ENCODE results near the gene ZNF679. TPM values are rescaled to one million over a fixed set of nuclear protein-coding genes. Genes with fewer than 3 reads are reported as not detected.

ZNF679 gene
- polyA plus RNA-seq, 1 donor (not counting 4 experiments of a cell fraction or from before 2014, with no cell fraction given) = not detected

DNA sequence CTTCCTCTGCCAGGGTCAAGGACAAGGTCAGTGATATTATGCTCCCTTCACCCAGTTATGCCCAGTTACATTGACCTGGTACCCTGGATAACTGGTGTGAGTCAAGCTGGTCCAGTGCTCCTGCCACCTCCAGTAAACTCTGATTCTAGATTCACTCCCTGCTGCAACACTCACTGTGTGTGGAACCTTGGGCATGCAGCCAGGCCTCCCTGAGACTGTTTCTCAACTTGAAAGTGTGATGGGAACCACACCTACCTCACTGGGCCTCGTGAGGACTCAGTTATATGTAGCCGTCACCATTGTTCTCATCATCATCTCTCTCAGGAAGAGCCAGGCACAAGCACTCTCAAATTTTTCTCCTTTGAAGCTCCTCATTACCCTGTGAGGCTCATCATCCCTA is 84.6 kb downstream of the ZNF679 start:
- no peaks in the 10 kb centered on the region for H3K36me3 ChIP-seq (ENCODE audit: control insufficient read depth in 2 of 2, extremely low read depth in 1 of 2, insufficient read depth in 2 of 2, low read length in 2 of 2)
- no peak for TF ChIP-seq EZH2 (IDR thresholded peaks at IDR 0.05; ENCODE audit: low read length)
- TF ChIP-seq, protein P1, sequence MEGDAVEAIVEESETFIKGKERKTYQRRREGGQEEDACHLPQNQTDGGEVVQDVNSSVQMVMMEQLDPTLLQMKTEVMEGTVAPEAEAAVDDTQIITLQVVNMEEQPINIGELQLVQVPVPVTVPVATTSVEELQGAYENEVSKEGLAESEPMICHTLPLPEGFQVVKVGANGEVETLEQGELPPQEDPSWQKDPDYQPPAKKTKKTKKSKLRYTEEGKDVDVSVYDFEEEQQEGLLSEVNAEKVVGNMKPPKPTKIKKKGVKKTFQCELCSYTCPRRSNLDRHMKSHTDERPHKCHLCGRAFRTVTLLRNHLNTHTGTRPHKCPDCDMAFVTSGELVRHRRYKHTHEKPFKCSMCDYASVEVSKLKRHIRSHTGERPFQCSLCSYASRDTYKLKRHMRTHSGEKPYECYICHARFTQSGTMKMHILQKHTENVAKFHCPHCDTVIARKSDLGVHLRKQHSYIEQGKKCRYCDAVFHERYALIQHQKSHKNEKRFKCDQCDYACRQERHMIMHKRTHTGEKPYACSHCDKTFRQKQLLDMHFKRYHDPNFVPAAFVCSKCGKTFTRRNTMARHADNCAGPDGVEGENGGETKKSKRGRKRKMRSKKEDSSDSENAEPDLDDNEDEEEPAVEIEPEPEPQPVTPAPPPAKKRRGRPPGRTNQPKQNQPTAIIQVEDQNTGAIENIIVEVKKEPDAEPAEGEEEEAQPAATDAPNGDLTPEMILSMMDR (optimal IDR thresholded peaks at IDR 0.05 in 1 of 3, IDR thresholded peaks at IDR 0.05 in 1 of 3, conservative IDR thresholded peaks at IDR 0.05 in 1 of 3; ENCODE audit: extremely low read depth in 1 of 3, insufficient read depth in 2 of 3, low read length in 3 of 3) = no peak
- H3K4me3 ChIP-seq (ENCODE audit: control insufficient read depth in 2 of 3, extremely low read depth in 1 of 3, insufficient read depth in 2 of 3, low read depth in 1 of 3, low read length in 3 of 3) = no peak overlapping the region
- peaks cover 35% of the 10 kb centered on the region for H3K79me2 ChIP-seq (ENCODE audit: control insufficient read depth, insufficient read depth, low read length)
- no peaks in the 10 kb centered on the region for H3K9me1 ChIP-seq (ENCODE audit: control insufficient read depth, extremely low read depth, insufficient read depth, low read length)
- DNase-seq (ENCODE audit: low read depth, low spot score) (no peak), FAIRE-seq (no peak)
- H3K9ac ChIP-seq (ENCODE audit: control insufficient read depth, extremely low read depth, insufficient read depth, low read length) = no peak overlapping the region
- no peak overlapping the region for H3K27ac ChIP-seq (ENCODE audit: control insufficient read depth, insufficient read depth, low read length)
- dilution Hi-C loops (cut with MboI; ENCODE audit: extremely low pct_ligation_motif_present, low sequenced_read_pairs) = no loop called here
- H4K20me1 ChIP-seq (ENCODE audit: control insufficient read depth, extremely low read depth, insufficient read depth, low read length) = no peaks in the 10 kb centered on the region
- no peaks in the 10 kb centered on the region for H3K27me3 ChIP-seq (ENCODE audit: control insufficient read depth, extremely low read depth, insufficient read depth, low read length)
- H2AFZ ChIP-seq (ENCODE audit: control insufficient read depth, low read length) = no peak overlapping the region
- H3K4me2 ChIP-seq (ENCODE audit: control insufficient read depth, extremely low read depth, insufficient read depth, low read depth, low read length) = no peak overlapping the region
- no peaks in the 10 kb centered on the region for H3K9me3 ChIP-seq (ENCODE audit: control insufficient read depth, low read depth, low read length)
- H3K4me1 ChIP-seq (ENCODE audit: control insufficient read depth, extremely low read depth, insufficient read depth, low read length) = peaks cover 7% of the 10 kb centered on the region

DNA sequence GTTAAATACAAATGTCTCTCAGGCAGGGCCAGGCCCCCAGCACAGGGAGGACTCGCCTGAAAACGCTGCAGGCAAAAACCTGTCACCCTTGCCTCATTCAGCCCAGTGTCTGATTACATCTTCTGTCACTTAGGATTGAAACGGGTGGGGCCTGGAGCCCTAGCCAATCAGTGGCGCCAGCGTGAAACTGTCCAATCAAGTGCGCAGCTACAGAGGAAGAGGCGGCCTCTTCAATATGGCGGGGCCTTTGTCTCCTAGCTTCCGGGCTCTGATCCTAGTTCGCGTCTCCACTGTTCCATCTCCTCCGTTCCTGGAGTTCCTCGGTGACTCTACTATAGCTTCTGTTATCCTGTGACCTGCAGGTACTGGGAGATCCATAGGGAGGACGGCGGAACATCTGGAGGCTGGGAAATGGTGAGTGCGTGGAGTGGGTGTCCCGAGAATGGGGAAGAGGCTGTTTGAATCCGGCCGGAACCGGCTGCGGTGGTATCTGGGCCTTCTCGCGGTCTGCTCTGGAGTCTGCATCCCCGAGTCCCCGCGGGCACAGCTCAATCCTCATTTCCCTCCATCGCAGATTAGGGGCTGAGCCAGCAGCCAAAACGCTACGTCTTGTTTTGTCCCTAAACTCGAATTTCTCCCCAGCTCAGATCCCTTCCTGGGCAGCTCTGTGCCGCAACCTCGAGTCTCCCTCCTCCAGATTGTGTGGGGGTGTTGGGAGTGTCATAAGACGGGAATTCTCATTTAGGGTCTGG is 85.6 kb downstream of the ZNF679 start, which contains the start of gene ZNF736:
ZNF736 (plus strand) TSS at position 222 of the 752 bp plus-strand sequence; CDS start at position 412, 190 bp downstream.
- H3K79me2 ChIP-seq (ENCODE audit: control insufficient read depth, insufficient read depth, low read length) = peaks cover 40% of the 10 kb centered on the region
- H3K9me1 ChIP-seq (ENCODE audit: control insufficient read depth, extremely low read depth, insufficient read depth, low read length) = no peaks in the 10 kb centered on the region
- peak within 1 kb of the TSS; percentile 94 for H3K27ac ChIP-seq (ENCODE audit: control insufficient read depth, insufficient read depth, low read length)
- peak within 1 kb of the TSS; percentile 85 for H3K4me2 ChIP-seq (ENCODE audit: control insufficient read depth, extremely low read depth, insufficient read depth, low read depth, low read length)
- H2AFZ ChIP-seq (ENCODE audit: control insufficient read depth, low read length) = peak within 1 kb of the TSS; percentile 100
- peak; percentile 89 for FAIRE-seq
- no peaks in the 10 kb centered on the region for H3K36me3 ChIP-seq (ENCODE audit: control insufficient read depth in 2 of 2, extremely low read depth in 1 of 2, insufficient read depth in 2 of 2, low read length in 2 of 2)
- H3K9me3 ChIP-seq (ENCODE audit: control insufficient read depth, low read depth, low read length) = no peaks in the 10 kb centered on the region
- dilution Hi-C loops (cut with MboI; ENCODE audit: extremely low pct_ligation_motif_present, low sequenced_read_pairs) = no loop called here
- H3K4me1 ChIP-seq (ENCODE audit: control insufficient read depth, extremely low read depth, insufficient read depth, low read length) = peaks cover 6% of the 10 kb centered on the region
- TF ChIP-seq, protein P1 (optimal IDR thresholded peaks at IDR 0.05 in 1 of 3, IDR thresholded peaks at IDR 0.05 in 1 of 3, conservative IDR thresholded peaks at IDR 0.05 in 1 of 3; ENCODE audit: extremely low read depth in 1 of 3, insufficient read depth in 2 of 3, low read length in 3 of 3) = no peak
- TF ChIP-seq EZH2 (IDR thresholded peaks at IDR 0.05; ENCODE audit: low read length) = no peak
- peak within 1 kb of the TSS; percentile 98 for H3K9ac ChIP-seq (ENCODE audit: control insufficient read depth, extremely low read depth, insufficient read depth, low read length)
- no peak for DNase-seq (ENCODE audit: low read depth, low spot score)
- H3K4me3 ChIP-seq (ENCODE audit: control insufficient read depth in 2 of 3, extremely low read depth in 1 of 3, insufficient read depth in 2 of 3, low read depth in 1 of 3, low read length in 3 of 3) = peak within 1 kb of the TSS; percentile 74 to 82 (median 80)
- H4K20me1 ChIP-seq (ENCODE audit: control insufficient read depth, extremely low read depth, insufficient read depth, low read length) = no peaks in the 10 kb centered on the region
- H3K27me3 ChIP-seq (ENCODE audit: control insufficient read depth, extremely low read depth, insufficient read depth, low read length) = no peaks in the 10 kb centered on the region
